GM21360 (cell line): Measurements from ENCODE around the gene LDLRAP1.
"Not testable (repeated sequence)": the region's sequence is repeated elsewhere in the genome, so short reads cannot be mapped to it uniquely, and the experiment has no call there.

Source experiments
- ATAC-seq: cut with Tn5 transposase; IDR thresholded peaks from one replicate; pipeline ENCODE4 v1.9.1; 2021; ENCODE audit warnings: mild to moderate bottlenecking, moderate library complexity; ENCODE audit not compliant: unreplicated experiment

LDLRAP1 gene

DNA sequence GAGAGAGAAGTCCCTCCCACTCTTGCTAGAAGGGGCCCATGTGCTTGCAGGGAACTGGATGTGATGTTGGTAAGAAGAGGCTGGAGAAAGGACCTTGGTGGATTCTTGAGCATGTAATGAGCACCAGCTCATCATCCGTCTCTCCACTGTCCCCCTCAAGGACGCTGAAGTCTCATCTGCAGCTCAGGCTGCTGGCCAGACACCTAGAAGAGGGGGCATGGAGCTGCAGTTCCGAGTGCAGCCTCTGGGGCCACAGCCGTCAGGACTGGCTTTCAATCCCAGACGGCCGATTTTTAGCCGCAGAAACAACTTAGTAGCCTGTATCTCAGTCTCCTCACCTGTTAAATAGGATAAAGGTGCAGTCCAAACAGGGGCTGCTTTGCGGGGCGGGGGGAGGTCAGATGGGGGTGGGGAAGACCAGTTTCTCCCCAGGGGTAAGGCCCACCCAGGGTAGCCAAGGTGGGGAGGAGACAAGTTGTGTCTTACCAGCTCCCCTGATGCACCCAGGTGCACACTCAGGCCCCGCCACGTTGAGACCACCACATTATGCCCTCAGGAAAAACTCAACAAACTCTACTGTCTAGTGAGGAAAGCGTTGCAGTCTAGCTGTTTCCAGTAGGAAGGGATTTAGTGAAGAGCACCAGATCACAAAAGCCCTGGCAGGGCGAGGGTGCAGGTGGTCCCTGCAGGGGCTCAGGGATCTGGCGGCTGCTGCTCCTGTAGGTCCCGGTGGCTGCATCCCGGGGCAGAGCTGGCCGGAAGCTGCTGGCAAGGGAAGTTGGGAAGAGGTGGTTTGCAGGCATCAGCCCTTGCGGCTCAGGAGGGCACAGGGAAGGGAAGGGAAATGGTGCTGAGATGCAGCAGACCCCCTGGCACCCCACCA lies 29.5 kb downstream of the LDLRAP1 start:
- no peak for ATAC-seq

- ATAC-seq: no peak
Measured at GRCh38 chr1:25573591-25573930, 30.2 kb downstream of the LDLRAP1 start.

DNA sequence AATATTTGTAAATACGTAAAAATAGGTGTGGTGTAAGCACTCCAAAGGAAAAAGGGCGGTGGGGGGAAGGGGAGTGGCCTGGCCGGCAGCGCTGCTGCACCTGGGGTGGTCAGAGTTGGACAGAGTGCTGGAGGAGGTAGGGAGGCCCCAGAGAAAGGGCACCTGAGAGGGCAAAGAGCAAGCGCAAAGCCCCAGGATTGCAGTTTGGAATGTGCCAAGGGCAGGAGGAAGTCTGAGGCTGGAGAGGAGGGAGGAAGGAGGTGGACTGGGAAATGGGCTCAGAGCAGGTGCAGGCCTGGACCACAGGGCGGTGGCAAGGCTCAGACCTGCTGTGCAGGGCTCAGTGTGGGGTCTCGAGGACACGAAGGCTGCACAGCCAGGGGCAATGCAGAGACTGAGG lies 30.6 kb downstream of the LDLRAP1 start:
- ATAC-seq: no peak

DNA sequence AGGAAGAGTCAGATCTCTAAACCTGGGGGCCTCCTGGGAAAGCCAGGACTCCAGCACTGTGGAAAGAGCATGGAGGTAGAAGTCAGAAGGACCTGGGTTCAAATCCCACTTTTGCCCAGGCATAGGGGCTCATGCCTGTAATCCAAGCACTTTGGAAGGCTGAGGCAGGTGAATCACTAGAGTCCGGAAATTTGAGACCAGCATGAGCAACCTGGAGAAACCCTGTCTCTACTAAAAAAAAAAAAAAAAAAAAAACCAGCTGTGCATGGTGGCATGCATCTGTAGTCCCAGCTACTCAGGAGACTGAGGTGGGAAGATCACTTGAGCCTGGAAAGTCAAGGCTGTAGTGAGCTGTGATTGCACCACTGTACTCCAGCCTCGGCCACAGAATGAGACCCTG lies 31.8 kb downstream of the LDLRAP1 start:
- no peak for ATAC-seq

DNA sequence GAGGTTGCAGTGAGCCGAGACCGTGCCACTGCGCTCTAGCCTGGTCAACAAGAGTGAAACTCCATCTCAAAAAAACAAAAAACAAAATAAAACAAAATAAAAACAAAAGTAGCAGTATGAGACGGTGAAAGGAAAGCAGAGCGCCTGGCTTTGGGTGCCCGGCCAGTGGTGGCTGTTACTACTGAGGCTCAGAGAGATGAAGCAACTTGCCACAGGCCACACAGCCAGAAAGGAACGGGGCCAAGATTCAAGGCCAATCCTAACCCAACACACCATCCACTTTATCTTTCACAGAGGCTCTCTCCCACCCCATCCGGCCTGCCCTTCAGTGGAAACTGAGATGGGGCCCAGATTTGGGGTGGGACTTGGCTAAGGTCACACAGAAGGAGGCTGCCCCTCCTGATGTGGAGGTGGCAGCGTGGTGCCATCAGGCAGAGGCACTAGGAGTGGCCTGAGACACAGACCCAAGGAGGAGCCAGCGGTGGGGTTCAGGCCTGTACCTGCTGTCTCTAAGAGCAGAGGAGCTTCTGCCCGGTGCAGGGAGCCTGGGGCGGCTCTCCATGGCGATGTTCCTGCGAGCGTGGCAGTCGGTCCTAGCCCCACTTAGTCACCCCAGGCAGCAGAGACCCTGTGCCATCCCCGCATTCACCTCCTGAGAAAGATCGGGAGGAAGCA lies 33.2 kb downstream of the LDLRAP1 start:
- ATAC-seq: no peak

DNA sequence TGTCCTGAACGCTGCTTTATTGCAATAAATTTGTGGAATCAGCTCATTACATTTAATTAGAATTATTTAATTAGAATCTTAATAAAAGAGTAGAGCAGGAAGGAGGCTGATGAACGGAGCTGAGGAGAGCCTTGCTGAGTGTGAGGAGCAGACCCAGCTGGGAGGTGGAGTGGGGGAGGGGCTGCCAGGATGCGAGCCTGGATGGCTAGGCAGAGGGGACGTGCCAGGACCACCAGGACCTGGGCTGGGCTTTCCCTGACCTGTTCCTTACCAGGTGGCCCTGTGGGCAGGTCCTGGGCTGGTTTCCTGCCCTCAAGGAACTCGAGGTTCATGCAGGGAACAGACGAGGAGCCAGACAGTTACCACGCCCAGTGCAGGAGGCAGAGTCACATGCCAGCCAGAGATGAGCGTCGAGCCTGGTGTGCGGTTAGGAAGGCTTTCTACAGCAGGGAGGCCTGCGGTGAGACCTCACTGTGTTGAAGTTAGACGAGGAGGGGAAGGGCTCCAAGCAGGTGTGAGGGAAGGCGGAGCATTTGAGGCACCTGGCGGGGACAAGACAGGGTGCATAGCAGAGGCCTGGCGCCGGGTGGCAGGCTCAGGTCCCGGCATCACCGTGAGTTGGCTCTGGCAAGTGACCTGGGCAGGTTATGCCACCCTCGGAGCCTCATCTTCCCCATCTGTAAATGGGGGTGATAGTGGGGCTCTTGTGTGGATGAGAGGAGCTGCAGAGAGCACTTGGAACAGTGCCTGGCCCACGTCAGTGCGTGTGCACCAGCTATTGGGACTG lies 33.9 kb downstream of the LDLRAP1 start:
- no peak for ATAC-seq

DNA sequence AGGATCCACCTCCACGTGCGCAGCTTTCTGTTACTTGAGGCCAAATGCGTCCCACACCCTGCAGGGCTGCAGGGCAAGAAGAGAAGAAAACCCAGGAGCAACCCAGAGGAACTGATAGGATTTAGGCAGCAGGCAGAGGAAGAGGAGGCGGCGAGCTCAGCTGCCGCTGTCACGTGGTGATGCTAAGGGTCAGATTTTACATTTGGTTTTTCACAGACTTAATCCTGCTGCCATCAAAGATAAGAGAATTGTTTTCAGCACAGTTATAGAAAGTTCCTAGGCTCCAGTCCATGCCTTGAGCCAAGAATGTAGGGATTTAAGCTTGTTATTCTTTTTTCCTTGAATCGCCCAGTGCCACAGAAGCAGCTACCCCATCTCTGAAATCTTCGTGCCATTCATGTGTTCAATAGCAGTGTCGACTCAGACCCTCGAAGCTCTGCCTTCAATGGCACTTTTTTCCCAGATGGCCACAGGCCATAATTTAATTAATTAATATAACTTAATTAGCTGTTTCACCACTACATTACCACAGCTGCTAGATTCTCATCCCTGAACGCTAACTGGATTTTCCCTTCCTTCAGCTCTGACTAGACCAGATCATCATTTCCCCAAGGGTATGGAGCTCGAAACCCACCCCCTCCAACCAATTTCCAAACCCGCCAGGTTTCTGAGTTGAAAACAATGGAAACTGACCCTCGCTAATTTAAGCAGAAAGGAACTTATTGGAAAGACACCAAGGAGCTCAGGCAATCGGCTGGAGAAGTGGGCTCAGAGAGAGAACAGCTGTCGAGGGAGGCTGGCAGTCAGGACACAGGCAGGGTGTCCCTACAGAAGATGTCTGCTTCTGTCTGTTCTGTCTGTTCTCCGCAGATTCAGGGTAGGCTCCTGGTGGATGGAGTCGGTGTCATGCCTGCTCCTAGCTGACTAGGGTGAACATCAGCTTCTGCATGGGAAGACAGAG lies 36.2 kb downstream of the LDLRAP1 start:
- no peak for ATAC-seq

GRCh38 chr1:25580927-25581326 lies 37.5 kb downstream of the LDLRAP1 start:
- ATAC-seq: no peak

DNA sequence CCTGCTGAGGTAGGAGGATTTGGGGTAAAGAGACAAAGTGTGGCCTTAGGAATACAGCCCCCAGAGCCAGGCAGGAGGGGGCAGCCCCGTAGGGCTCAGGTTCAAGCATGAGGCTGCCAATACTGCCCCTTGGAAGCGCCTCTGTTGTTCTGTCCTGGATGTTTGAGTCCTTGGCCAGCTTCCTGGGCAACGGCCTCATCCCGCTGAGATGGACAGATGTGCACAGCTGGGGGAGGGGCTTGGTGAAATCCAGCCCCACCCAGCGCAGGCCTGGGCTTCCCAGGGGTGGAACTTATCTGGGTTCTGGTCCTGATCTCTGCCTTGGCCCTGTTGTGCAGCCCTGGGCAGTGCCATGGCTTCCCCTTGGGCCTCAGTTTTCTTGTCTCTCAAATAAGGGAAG lies 38.4 kb downstream of the LDLRAP1 start:
- ATAC-seq: no peak

DNA sequence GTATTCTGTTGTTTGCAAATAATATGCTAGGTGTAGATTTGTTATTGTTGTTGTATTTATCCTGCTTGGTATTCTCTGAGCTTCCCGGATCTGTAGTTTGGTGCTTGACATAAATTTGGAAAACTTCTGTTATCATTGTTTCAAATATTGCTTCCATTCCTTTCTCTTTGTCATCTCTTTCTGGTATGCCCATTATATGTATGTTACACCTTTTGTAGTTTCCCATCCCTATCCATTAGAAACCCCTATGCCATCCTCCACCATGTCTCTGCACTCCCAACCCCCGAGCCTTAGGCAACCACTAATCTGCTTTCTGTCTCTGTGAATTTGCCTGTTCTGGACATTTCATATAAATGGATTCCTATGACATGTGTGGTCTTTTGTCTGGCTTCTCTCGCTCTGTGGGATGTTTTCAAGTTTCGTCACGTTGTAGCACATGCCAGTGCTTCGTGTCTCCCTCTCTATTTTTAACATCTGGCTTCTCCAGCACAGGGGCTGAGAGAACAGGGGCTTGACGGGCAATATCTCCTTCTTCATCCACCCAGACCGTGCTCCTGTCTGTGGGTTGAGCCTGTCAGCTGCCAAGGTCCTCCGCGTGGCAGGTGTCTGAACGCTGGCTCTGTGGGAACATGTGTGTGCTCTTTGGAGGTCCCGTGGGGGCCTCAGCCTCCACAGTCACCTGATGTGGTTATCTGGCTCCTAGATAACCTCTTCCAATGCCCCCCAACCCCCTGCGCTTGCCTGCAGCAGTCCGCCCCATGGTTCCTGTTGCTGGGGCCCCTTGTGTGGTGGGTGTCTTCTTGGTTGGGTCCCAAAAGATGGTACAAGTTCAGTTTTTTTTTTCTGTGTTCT lies 40.3 kb downstream of the LDLRAP1 start:
- ATAC-seq: no peak

GRCh38 chr1:25586181-25586588 lies 42.8 kb downstream of the LDLRAP1 start:
- ATAC-seq: no peak

DNA sequence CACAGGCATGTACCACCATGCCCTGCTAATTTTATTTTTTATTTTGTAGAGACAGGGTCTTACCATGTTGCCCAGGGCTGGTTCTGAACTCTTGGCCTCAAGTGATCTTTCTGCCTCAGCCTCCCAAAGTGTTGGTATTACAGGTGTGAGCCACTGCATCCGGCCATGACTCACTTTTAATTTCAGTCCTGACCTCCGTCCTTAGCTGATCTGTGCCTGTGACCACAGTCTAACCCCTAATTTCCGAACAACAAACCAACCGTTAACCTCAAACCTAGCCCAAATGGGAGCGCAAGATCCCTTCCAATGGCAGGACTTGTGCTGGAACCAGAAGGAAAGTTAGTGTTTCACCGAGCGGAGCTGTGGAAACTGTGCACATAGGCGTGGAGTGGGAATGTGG lies 43.9 kb downstream of the LDLRAP1 start:
- no peak for ATAC-seq

DNA sequence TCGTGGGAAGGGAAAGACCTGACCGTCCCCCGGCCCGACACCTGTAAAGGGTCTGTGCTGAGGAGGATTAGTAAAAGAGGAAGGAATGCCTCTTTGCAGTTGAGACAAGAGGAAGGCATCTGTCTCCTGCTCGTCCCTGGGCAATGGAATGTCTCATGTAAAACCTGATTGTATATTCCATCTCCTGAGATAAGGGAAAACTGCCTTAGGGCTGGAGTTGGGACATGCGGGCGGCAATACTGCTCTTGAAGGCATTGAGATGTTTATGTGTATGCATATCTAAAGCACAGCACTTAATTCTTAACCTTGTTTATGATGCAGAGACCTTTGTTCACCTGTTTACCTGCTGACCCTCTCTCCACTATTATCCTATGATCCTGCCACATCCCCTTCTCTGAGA lies 44.8 kb downstream of the LDLRAP1 start:
- ATAC-seq: not testable (repeated sequence)

GRCh38 chr1:25588786-25589185 lies 45.4 kb downstream of the LDLRAP1 start:
- ATAC-seq: not testable (repeated sequence)

GRCh38 chr1:25590096-25590824 lies 46.9 kb downstream of the LDLRAP1 start:
- no peak for ATAC-seq

GRCh38 chr1:25593861-25594260 lies 50.5 kb downstream of the LDLRAP1 start:
- no peak for ATAC-seq

DNA sequence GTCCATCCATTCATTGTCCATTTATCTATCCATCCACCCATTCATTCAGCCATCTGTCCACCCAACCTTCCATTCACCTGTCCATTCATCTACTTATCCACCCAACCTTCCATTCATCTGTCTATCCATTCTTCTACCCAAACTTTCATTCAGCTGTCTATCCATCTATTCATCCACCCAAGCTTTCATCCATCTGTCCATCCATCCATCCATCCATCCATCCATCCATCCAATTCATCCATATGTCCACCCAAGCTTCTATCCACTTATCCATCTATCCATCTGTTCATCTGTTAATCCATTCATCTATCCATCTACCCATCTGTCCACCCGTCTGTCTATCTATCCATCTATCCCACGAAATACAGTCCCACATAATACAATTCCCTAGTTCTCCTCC lies 51.6 kb downstream of the LDLRAP1 start:
- no peak for ATAC-seq

GRCh38 chr1:25596641-25597040 lies 53.2 kb downstream of the LDLRAP1 start:
- ATAC-seq: not testable (repeated sequence)

DNA sequence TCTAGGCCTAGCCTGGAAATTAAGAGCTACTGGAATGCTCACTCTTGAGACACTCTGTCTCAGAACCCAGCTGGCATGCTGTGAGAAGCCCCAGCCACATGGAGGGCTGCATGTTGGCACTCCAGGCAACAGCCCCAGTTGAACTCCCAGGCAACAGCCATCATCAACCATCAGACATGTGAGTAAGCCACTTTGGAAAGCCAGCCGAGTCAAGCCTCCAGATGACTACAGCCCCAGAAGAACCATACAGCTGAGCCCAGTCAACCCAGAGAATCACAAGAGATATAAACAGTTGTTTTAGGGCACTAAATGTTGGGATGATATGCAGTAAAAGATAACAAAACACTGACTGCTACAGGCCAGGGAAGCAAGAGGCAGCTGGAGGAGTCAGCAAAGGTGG lies 55.5 kb downstream of the LDLRAP1 start:
- ATAC-seq: no peak
